HepG2 (cell line): ENCODE measurements around the gene PPP1R27. TPM values are rescaled to one million over a fixed set of nuclear protein-coding genes. Genes with fewer than 3 reads are reported as not detected.

Experiments used
- HDAC1 ChIP-seq: sonication (generic); formaldehyde crosslinking; IDR thresholded peaks from 2 replicates; pipeline ENCODE4 v1.5.1; 2020; ENCODE audit warnings: mild to moderate bottlenecking, missing genetic modification reagents
- HNRNPL ChIP-seq: fragments of 200-400 bp; formaldehyde crosslinking; IDR thresholded peaks from 2 replicates; pipeline ENCODE4 v1.6.1; 2017; ENCODE audit warnings: mild to moderate bottlenecking, low read depth, low read length
- LCORL ChIP-seq, 2 experiments: fragments of 450-650 bp in 1 of 2; sonication (generic) in 1 of 2; formaldehyde crosslinking in 1 of 2; IDR thresholded peaks; 2 replicates each; pipeline versions ENCODE4 v1.5.0 to v1.6.1; 2017 to 2020; ENCODE audit warnings: antibody characterized with exemption in 1 of 2, missing genetic modification reagents in 1 of 2
- MAZ ChIP-seq, 2 experiments: sonication (generic) in 1 of 2; formaldehyde crosslinking in 1 of 2; IDR thresholded peaks; 2 replicates each; pipeline versions ENCODE4 v1.5.0 to v1.6.1; 2012 to 2020; ENCODE audit warnings: low read depth in 2 of 2, mild to moderate bottlenecking in 2 of 2, borderline replicate concordance in 1 of 2, improper control_type of control experiment in 1 of 2, low read length in 1 of 2, missing genetic modification reagents in 1 of 2, moderate library complexity in 1 of 2
- MTF1 ChIP-seq: sonication (generic); formaldehyde crosslinking; IDR thresholded peaks from 2 replicates; pipeline ENCODE4 v1.5.0; 2020; ENCODE audit warnings: missing genetic modification reagents
- MXI1 ChIP-seq: IDR thresholded peaks from 3 replicates; pipeline ENCODE4 v1.6.1; 2012; ENCODE audit warnings: low read depth, low read length, inconsistent platforms, borderline replicate concordance
- NFRKB ChIP-seq: fragments of 450-650 bp; IDR thresholded peaks from 2 replicates; pipeline ENCODE4 v1.6.1; 2017
- PCBP2 ChIP-seq: fragments of 200-400 bp; formaldehyde crosslinking; optimal IDR thresholded peaks from 2 replicates; pipeline ENCODE3; 2018; ENCODE audit warnings: low read length, low read depth; ENCODE audit not compliant: poor library complexity, severe bottlenecking
- RFX3 ChIP-seq: IDR thresholded peaks from 2 replicates; pipeline ENCODE4 v1.6.1; 2016; ENCODE audit warnings: missing biosample characterization, missing genetic modification reagents
- SPEN ChIP-seq: sonication (generic); formaldehyde crosslinking; IDR thresholded peaks from 2 replicates; pipeline ENCODE4 v1.5.1; 2020; ENCODE audit warnings: low read depth, mild to moderate bottlenecking, missing genetic modification reagents
- ZBTB7A ChIP-seq: sonication (generic); formaldehyde crosslinking; IDR thresholded peaks from 2 replicates; pipeline ENCODE4 v1.8.0; 2022; ENCODE audit warnings: mild to moderate bottlenecking, missing genetic modification reagents
- ZFP36 ChIP-seq: fragments of 150-350 bp; IDR thresholded peaks from 2 replicates; pipeline ENCODE4 v1.6.1; 2018; ENCODE audit warnings: borderline replicate concordance, low read length, low read depth; ENCODE audit not compliant: partially characterized antibody
- ZNF253 ChIP-seq: sonication (generic); formaldehyde crosslinking; IDR thresholded peaks from 2 replicates; pipeline ENCODE4 v1.8.0; 2022; ENCODE audit warnings: mild to moderate bottlenecking, missing genetic modification reagents, borderline replicate concordance
- ZNF354B ChIP-seq: sonication (generic); formaldehyde crosslinking; IDR thresholded peaks from 2 replicates; pipeline ENCODE4 v1.8.0; 2022; ENCODE audit warnings: mild to moderate bottlenecking, missing genetic modification reagents
- ZNF552 ChIP-seq: sonication (generic); formaldehyde crosslinking; IDR thresholded peaks from 2 replicates; pipeline ENCODE4 v1.9.0; 2022; ENCODE audit warnings: missing genetic modification reagents, mild to moderate bottlenecking, borderline replicate concordance
- ZNF598 ChIP-seq: sonication (generic); formaldehyde crosslinking; IDR thresholded peaks from 2 replicates; pipeline ENCODE4 v1.5.1; 2020; ENCODE audit warnings: mild to moderate bottlenecking, missing genetic modification reagents, borderline replicate concordance
- polyA plus RNA-seq, 8 experiments: library from polyadenylated mRNA; depleted of rRNA in 3 of 8; stranded (reverse) in 7 of 8; unstranded in 1 of 8; fragments of >200 nt; fragmentation: Illumina TruSeq in 4 of 8; extraction: Trizol in 4 of 8; gene quantifications; 2 replicates each; pipeline versions ENCODE4 v1.2.1 to v1.2.3, GENCODE V29; 2011 to 2016; ENCODE audit warnings: low read depth in 4 of 8, missing spikeins in 1 of 8, mixed read lengths in 1 of 8; ENCODE audit not compliant: insufficient read depth in 1 of 8
- total RNA-seq, 5 experiments: library from RNA; depleted of rRNA; stranded (reverse); fragments of >200 nt; fragmentation: Illumina TruSeq; extraction: Trizol; gene quantifications; 2 replicates each; pipeline ENCODE4 v1.2.3, GENCODE V29; 2016; ENCODE audit warnings: low read depth in 1 of 5
- TF ChIP-seq, protein P1 (sequence below): sonication (generic); formaldehyde crosslinking; IDR thresholded peaks from 2 replicates; pipeline ENCODE4 v1.4.0; 2020; ENCODE audit warnings: missing genetic modification reagents
- TF ChIP-seq, protein P2 (sequence below): sonication (generic); formaldehyde crosslinking; IDR thresholded peaks from 2 replicates; pipeline ENCODE4 v1.5.0; 2020; ENCODE audit warnings: missing genetic modification reagents
- TF ChIP-seq, protein P3 (sequence below): sonication (generic); formaldehyde crosslinking; IDR thresholded peaks from 2 replicates; pipeline ENCODE4 v1.5.1; 2020; ENCODE audit warnings: mild to moderate bottlenecking, missing genetic modification reagents, moderate library complexity
- TF ChIP-seq, protein P4 (sequence below): sonication (generic); formaldehyde crosslinking; IDR thresholded peaks from 2 replicates; pipeline ENCODE4 v1.4.0; 2020; ENCODE audit warnings: mild to moderate bottlenecking, missing genetic modification reagents
- TF ChIP-seq, protein P5 (sequence below): sonication (generic); formaldehyde crosslinking; IDR thresholded peaks from 2 replicates; pipeline ENCODE4 v1.4.0; 2020; ENCODE audit warnings: missing genetic modification reagents, low read depth, mild to moderate bottlenecking, borderline replicate concordance

The PPP1R27 gene
- total and polyA plus RNA-seq, 2 of the 13 experiments (the other 11 are each of a cell fraction or from before 2014, with no cell fraction given): 0.17 to 1.00 TPM

DNA sequence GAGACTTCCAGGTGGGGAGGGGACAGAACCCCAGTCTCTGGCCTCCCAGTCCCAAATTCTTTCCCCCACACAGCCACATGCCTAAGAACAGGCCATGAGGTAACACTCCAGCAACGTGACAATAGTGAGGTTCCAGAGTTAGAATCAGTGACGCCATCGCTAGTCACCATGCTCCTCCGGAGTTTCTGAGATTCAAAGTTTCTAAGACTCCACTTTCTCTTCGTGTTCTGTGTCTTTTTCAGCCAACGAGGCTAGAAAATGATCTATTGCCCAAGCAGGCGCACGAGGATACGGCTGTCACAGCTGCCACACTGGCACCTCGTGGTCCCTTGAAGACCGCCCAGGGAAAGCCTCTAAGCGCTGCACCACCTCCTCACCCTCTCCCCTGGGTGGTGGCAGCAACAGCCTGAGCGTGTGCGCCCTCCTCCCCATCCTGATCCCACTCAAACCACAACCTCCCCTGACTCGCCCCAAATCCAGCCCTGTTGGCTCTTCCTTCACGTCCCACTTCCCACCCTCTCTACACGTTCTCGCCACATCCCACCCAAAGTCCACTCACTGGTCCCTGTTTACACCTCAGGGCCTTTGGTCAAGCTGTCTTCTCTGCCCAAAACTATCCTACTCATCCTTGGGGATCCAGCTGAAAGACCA lies 2.8 kb downstream of the PPP1R27 start (continued):
- TF ChIP-seq RFX3: no peak
- TF ChIP-seq, protein P1, sequence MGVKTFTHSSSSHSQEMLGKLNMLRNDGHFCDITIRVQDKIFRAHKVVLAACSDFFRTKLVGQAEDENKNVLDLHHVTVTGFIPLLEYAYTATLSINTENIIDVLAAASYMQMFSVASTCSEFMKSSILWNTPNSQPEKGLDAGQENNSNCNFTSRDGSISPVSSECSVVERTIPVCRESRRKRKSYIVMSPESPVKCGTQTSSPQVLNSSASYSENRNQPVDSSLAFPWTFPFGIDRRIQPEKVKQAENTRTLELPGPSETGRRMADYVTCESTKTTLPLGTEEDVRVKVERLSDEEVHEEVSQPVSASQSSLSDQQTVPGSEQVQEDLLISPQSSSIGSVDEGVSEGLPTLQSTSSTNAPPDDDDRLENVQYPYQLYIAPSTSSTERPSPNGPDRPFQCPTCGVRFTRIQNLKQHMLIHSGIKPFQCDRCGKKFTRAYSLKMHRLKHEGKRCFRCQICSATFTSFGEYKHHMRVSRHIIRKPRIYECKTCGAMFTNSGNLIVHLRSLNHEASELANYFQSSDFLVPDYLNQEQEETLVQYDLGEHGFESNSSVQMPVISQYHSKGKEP (CRISPR knock-in tag): no peak
- TF ChIP-seq ZNF354B (CRISPR knock-in tag): no peak
- TF ChIP-seq, protein P2, sequence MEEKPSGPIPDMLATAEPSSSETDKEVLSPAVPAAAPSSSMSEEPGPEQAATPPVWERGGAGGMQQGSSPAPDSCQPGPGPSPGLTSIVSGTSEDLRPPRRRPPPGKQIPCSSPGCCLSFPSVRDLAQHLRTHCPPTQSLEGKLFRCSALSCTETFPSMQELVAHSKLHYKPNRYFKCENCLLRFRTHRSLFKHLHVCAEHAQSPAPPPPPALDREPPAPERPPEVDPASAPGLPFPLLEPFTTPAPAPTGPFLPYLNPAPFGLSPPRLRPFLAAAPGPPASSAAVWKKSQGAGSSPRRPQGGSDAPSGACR (CRISPR knock-in tag): 0 out of 2 replicates have a peak, but pooled peaks have one; percentile 36
- peak; percentile 51; the same call in 1 of the 2 replicates for TF ChIP-seq HDAC1
- peak; percentile 70; the same call in 1 of the 3 replicates for TF ChIP-seq MXI1
- no peak for TF ChIP-seq LCORL (IDR thresholded peaks at IDR 0.05)
- TF ChIP-seq LCORL (CRISPR knock-in tag; IDR thresholded peaks at IDR 0.05): 0 out of 2 replicates have a peak, but pooled peaks have one; percentile 25
- peak; percentile 17 for TF ChIP-seq ZBTB7A (CRISPR knock-in tag)
- no peak for TF ChIP-seq HNRNPL
- TF ChIP-seq, protein P3, sequence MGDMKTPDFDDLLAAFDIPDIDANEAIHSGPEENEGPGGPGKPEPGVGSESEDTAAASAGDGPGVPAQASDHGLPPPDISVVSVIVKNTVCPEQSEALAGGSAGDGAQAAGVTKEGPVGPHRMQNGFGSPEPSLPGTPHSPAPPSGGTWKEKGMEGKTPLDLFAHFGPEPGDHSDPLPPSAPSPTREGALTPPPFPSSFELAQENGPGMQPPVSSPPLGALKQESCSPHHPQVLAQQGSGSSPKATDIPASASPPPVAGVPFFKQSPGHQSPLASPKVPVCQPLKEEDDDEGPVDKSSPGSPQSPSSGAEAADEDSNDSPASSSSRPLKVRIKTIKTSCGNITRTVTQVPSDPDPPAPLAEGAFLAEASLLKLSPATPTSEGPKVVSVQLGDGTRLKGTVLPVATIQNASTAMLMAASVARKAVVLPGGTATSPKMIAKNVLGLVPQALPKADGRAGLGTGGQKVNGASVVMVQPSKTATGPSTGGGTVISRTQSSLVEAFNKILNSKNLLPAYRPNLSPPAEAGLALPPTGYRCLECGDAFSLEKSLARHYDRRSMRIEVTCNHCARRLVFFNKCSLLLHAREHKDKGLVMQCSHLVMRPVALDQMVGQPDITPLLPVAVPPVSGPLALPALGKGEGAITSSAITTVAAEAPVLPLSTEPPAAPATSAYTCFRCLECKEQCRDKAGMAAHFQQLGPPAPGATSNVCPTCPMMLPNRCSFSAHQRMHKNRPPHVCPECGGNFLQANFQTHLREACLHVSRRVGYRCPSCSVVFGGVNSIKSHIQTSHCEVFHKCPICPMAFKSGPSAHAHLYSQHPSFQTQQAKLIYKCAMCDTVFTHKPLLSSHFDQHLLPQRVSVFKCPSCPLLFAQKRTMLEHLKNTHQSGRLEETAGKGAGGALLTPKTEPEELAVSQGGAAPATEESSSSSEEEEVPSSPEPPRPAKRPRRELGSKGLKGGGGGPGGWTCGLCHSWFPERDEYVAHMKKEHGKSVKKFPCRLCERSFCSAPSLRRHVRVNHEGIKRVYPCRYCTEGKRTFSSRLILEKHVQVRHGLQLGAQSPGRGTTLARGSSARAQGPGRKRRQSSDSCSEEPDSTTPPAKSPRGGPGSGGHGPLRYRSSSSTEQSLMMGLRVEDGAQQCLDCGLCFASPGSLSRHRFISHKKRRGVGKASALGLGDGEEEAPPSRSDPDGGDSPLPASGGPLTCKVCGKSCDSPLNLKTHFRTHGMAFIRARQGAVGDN (CRISPR knock-in tag): peak; percentile 80
- TF ChIP-seq SPEN (CRISPR knock-in tag): peak; percentile 53; the same call in 1 of the 2 replicates
- TF ChIP-seq PCBP2: peak; percentile 55
- no peak for TF ChIP-seq ZNF552 (CRISPR knock-in tag)
- no peak for TF ChIP-seq MAZ (IDR thresholded peaks at IDR 0.05; ENCODE audit: borderline replicate concordance, low read depth, low read length)
- TF ChIP-seq MAZ (CRISPR knock-in tag; IDR thresholded peaks at IDR 0.05; ENCODE audit: low read depth): 0 out of 2 replicates have a peak, but pooled peaks have one; percentile 7
- peak; percentile 90; the same call in 1 of the 2 replicates for TF ChIP-seq ZNF598 (CRISPR knock-in tag)
- TF ChIP-seq, protein P4, sequence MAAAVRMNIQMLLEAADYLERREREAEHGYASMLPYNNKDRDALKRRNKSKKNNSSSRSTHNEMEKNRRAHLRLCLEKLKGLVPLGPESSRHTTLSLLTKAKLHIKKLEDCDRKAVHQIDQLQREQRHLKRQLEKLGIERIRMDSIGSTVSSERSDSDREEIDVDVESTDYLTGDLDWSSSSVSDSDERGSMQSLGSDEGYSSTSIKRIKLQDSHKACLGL (CRISPR knock-in tag): 0 out of 2 replicates have a peak, but pooled peaks have one; percentile 18
- no peak for TF ChIP-seq NFRKB
- TF ChIP-seq ZNF253 (CRISPR knock-in tag): 0 out of 2 replicates have a peak, but pooled peaks have one; percentile 61
- no peak for TF ChIP-seq MTF1
- no peak for TF ChIP-seq ZFP36
- TF ChIP-seq, protein P5, sequence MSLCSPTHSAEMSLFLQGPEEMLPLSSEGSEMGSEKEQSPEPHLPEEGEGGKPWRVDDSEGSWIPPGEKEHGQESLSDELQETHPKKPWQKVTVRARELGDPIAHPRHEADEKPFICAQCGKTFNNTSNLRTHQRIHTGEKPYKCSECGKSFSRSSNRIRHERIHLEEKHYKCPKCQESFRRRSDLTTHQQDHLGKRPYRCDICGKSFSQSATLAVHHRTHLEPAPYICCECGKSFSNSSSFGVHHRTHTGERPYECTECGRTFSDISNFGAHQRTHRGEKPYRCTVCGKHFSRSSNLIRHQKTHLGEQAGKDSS (CRISPR knock-in tag): no peak
